ENCODE measurements around the gene TAGLN2. TPM values are rescaled to one million over a fixed set of nuclear protein-coding genes. Genes with fewer than 3 reads are reported as not detected.

TAGLN2 gene
- total and polyA plus RNA-seq, 9 of the 15 experiments (the other 6 are each of a cell fraction or from before 2014, with no cell fraction given), result 192 to 683 (median 455) TPM

DNA sequence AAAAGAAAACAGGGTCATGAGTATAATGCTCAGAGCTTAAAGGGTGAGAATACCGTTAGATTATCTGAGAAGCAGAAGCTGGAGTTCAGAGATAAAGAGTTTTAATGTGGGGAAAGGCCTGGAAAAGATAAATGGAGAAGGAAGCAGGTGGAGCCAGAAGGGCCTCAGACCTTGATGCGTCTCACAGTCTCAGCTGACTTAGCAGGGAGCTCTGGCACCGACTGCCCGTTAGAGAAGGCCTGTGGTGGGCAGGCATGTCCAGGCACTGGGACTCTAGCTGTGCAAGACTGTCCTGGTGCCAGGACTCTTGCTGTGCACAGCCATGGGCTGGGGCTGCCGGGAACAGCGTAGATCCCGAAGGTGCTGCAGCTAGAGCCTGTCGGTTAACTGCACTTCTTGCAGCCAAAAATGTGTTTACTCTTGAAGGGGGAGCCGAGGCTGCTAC is 32.5 kb upstream of the TAGLN2 start (continued):
- TF ChIP-seq MITF (IDR thresholded peaks at IDR 0.05) (no peak), SREBF1 (IDR thresholded peaks at IDR 0.05; ENCODE audit: borderline replicate concordance, low read depth, low read length) (no peak), STAG1 (CRISPR knock-in tag; IDR thresholded peaks at IDR 0.05; ENCODE audit: borderline replicate concordance) (no peak), ZNF184 (CRISPR knock-in tag; IDR thresholded peaks at IDR 0.05) (no peak), MAFF (IDR thresholded peaks at IDR 0.05; ENCODE audit: low read length) (no peak), CBFA2T3 (IDR thresholded peaks at IDR 0.05) (peak; percentile 93), FOXA3 (CRISPR knock-in tag; conservative IDR thresholded peaks at IDR 0.05 in 1 of 2, IDR thresholded peaks at IDR 0.05 in 1 of 2) (peak in 1 of 2 experiments; percentile 61; a peak in 1 of 4 replicates), RERE (CRISPR knock-in tag; IDR thresholded peaks at IDR 0.05; ENCODE audit: borderline replicate concordance) (no peak), MAFK (IDR thresholded peaks at IDR 0.05; ENCODE audit: low read length) (no peak), TCF3 (CRISPR knock-in tag; IDR thresholded peaks at IDR 0.05) (peak; percentile 87), NFRKB (IDR thresholded peaks at IDR 0.05; ENCODE audit: low read depth) (no peak)
- TF ChIP-seq, protein P1, sequence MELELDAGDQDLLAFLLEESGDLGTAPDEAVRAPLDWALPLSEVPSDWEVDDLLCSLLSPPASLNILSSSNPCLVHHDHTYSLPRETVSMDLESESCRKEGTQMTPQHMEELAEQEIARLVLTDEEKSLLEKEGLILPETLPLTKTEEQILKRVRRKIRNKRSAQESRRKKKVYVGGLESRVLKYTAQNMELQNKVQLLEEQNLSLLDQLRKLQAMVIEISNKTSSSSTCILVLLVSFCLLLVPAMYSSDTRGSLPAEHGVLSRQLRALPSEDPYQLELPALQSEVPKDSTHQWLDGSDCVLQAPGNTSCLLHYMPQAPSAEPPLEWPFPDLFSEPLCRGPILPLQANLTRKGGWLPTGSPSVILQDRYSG (tag; conservative IDR thresholded peaks at IDR 0.05; ENCODE audit: low read depth), result no peak
- TF ChIP-seq, protein P2, sequence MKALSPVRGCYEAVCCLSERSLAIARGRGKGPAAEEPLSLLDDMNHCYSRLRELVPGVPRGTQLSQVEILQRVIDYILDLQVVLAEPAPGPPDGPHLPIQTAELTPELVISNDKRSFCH (CRISPR knock-in tag; IDR thresholded peaks at IDR 0.05), result no peak
- TF ChIP-seq, protein P2 (tag; IDR thresholded peaks at IDR 0.05), result 0 out of 2 replicates have a peak, but pooled peaks have one; percentile 24
